Right ventricle myocardium inferior (tissue), 1 donor: ENCODE data around the gene COL6A5. TPM values are rescaled to one million over a fixed set of nuclear protein-coding genes. Genes with fewer than 3 reads are reported as not detected.
A peak's percentile ranks its signal among the peaks of the same experiment; 100 is the strongest.

Experiments used
- ATAC-seq: fragments of 200-7000 bp; cut with Tn5 transposase; one replicate; pipeline ENCODE4 v1.9.1; 2020; ENCODE audit warnings: mild to moderate bottlenecking, moderate library complexity
- DNase-seq: peaks from one replicate; pipeline ENCODE4 v3.0.0; 2021; ENCODE audit errors: missing footprints
- intact Hi-C: fragments of 100-400 bp; cut with DNase I; formaldehyde crosslinking; loops from one replicate; pipeline ENCODE4 v1.11.0; 2022
- total RNA-seq: library from RNA; stranded (reverse); fragmentation: NEBNext Ultra II Directional; extraction: Animal tissue kit (Norgen Biotek cat#: 25700); gene quantifications from one replicate; pipeline ENCODE4 v1.2.1, GENCODE V29; 2021
- donor health status: DM: no; HTN: yes; CAD: no; lungs with severe emphysema.

COL6A5 gene
- total RNA-seq, 1 donor from 2014 or later, result not detected

DNA sequence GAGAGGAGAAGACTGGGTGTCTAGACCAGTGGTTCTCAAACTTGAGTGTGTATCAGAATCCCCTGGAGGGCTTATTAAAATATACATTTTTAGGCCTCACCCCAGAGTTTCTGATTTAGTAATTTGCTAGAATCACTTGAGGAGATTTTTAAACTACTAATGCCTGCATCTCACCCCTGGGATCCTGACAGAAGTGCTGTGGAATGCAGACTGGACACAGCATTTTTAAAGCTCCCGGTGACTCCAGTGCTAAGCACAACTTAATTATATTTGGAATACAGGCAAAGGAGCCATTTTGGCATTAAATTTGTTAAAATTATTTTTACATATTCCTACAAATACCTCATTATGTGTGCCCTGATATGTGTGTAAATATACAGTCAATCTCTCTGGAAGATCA, 144.8 kb downstream of the COL6A5 start:
- ATAC-seq (no peak), DNase-seq (no peak)
- intact Hi-C loops, result no loop called here

DNA sequence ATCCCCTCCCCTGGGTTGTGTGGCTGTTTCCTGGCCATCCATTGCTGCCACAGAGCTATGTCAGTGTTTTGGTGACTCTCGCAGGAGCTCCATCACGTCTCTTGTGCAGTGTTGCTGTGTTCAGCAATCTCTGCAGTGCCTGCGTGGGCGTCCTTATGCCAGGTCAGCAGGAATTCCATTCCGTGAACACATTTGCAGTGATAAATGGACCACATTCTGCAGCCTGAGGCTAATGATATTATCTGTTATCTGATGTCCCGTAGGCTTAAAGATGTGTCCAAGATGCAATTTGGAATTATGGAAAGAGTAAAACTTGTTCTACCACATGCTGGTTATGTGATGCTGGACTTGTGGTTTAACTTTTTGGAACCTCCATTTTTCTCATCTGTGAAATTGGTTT, 146.0 kb downstream of the COL6A5 start:
- ATAC-seq (no peak), DNase-seq (no peak)
- intact Hi-C loops, result no loop called here

DNA sequence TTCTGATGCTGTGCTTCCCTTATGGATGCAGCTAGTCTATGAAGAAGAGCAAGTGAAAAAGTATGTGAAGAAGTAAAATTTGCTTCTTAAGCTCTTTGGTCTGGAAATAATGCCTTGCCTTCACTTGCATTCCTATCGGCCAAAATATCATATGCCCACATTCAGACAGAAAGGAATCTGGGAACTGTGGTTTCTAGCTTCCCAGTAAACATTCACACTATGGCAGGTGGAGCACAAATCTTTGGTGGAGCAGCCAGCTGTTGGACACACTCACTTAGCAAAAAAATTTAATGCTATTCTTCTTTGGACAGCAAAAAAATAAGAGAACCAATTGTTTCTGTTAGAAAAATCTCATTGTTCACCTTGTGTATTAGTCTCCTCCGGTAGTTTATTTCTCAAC, 159.2 kb downstream of the COL6A5 start:
- DNase-seq (no peak), ATAC-seq (no peak)
- intact Hi-C loops, result no loop called here

DNA sequence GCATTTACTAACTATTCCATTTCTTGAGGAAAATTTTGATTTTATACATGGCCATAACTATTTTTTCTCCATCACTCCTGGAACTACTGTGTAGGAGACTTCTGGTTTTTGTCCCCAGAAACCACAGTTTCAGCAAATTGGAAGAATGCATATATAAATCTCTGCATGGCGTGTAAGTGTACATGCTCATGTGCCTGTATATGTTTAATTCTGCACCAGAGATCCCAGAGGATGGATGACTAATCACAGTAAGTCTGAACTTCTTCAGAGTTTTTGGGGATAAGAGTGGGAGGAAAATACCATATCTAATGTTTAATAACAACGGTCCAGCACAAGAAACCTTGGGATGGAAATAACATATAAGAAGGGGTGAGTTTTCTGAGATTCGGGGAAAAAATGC, 160.6 kb downstream of the COL6A5 start:
- ATAC-seq (no peak), DNase-seq (no peak)

DNA sequence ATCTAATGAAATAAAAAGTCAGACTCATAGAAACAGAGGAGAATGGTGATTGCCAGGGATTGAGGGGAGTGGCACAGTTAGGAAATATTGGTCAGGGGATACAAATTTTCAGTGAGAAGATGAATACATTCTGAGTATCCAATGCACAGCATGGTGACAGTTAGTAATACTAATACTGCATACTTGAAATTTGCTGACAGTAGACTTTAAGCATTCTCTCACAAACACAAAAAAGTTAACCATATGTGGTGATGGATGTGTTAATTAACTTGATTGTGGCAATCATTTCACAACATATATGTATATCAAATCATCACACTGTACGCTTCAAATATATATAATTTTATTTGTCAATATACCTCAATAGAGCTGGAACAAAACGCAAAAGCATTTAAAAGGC, 162.3 kb downstream of the COL6A5 start:
- DNase-seq (no peak), ATAC-seq (no peak)
- intact Hi-C loops, result no loop called here

More for the DNA sequence above, 160.6 kb downstream of the COL6A5 start:
- intact Hi-C loops, result no loop called here

- DNase-seq (peak; percentile 72), ATAC-seq (peak; percentile 95)
- intact Hi-C loops, result no loop called here
Measured at GRCh38 chr3:130509008-130509407, 163.5 kb downstream of the COL6A5 start.

DNA sequence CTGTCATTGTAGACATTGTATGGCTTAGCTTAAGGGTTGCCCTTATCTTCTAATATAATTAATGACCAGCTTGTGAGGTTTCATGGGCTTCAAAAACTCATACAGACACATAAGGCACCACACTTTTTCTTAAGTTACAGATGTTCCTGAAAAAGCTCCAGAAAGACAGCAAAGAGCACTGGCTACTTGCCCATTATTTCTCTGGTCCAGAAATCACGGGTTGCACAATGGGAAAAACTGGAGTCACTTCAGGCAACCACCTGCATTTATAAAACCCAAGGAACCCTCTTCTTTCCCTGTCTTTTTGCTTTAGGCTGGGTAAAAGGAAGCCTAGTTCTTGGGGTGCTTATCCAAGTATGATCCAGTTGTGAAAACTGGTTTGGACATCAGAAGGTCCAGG, 169.2 kb downstream of the COL6A5 start:
- intact Hi-C loops, result no loop called here
- ATAC-seq, result peak; percentile 23
- DNase-seq, result no peak

- DNase-seq, result no peak
- no peak for ATAC-seq
- intact Hi-C loops, result no loop called here
Measured at GRCh38 chr3:130515755-130516154, 170.3 kb downstream of the COL6A5 start.

DNA sequence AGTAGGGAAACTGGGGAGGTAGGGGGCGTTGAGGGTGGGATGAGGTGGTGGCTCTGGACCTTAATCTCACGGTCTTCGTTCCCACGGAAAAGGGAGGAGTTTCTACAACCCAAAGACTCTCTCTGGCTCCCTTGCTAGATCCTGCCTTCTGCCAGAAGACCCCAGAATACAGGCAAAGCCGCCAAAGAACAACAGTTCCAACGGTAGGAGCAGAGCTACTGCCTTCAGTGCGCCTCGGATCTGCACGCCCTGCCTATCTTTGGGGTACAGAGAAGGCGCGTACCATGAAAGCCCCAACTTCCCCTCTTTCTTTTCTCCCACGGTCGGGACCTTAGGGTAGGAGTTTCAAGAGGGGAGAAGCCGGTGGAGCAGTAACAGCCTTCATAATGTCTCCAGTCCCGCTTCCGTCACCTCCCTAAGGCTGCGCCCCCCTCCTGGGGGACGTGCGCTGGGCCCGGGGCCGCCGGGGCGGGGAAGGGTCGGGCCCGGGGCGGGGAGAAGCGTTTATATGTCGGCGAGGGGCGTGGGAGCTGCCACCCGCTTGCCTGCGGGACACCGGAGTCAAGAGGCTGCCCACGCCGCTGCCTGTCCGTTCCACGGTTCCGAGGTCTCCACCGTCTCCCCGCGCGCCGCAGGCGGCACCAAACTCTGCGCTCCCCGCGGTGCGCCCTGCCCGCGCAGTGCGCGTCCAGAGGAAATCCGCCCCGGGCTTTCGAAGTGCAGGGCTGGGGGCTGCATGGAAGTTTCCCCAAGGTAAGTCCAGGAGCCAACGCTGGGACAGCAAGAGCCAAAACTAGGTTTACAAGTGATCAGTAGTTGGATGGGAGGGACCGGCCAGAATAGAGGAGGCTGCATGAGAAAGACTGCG, 171.4 kb downstream of the COL6A5 start, which contains the start of gene COL6A6:
Gene COL6A6, plus strand, starts transcription at position 533 of the 868 bp plus-strand sequence. CDS start 43,188 bp downstream, outside the sequence.
- ATAC-seq, result peak; percentile 62

GRCh38 chr3:130517602-130518001, 172.1 kb downstream of the COL6A5 start:
- ATAC-seq, result peak; percentile 59
- no peak for DNase-seq
- intact Hi-C loops, result no loop called here

More for the DNA sequence above, 171.4 kb downstream of the COL6A5 start, which contains the start of gene COL6A6:
- peak; percentile 71 for DNase-seq
- intact Hi-C loops, result no loop called here

- intact Hi-C loops, result no loop called here
- DNase-seq, result no peak
- no peak for ATAC-seq
Measured at GRCh38 chr3:130519754-130520153, 174.3 kb downstream of the COL6A5 start.

DNA sequence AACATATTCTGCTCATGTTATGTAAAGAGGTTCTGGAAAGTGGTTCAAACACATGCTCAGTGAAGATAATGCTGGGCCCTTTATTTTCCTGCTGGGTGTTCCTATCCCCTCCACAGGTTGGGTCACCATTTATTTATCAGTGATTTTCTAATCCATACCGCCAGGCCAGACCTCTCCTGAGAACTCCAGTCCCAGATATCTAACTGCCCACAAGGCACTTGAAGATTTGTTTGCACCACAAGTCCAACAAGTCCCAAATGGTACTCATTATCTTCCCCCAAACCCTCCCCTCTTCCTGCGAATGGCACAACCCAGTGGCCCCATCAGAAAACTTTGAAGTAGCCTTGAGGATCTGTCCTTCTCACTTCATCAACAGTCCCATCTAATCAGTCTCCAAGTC, 176.9 kb downstream of the COL6A5 start:
- DNase-seq (no peak), ATAC-seq (no peak)
- intact Hi-C loops, result no loop called here

DNA sequence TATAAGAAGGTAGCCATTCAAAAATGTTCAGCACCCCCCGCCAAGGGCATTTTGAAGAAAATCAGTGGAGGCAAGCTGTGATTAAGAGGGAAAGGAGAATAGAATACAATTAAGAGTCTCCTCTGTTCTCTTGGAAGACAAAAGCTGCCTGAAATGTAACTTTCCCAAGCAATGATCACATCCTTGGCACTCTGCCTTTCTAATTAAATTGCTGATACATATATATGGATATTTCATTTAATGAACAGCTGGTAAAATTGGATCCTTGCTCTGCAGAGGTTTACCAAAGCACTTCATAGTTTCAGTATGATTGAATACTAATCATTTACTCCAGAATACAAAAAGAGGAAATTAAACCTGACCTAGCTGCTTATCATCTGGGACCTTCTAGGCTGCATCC, 182.0 kb downstream of the COL6A5 start:
- ATAC-seq, result no peak
- DNase-seq, result no peak
- intact Hi-C loops, result no loop called here

GRCh38 chr3:130528120-130528519, 182.6 kb downstream of the COL6A5 start:
- no peak for ATAC-seq
- intact Hi-C loops, result no loop called here
- no peak for DNase-seq

DNA sequence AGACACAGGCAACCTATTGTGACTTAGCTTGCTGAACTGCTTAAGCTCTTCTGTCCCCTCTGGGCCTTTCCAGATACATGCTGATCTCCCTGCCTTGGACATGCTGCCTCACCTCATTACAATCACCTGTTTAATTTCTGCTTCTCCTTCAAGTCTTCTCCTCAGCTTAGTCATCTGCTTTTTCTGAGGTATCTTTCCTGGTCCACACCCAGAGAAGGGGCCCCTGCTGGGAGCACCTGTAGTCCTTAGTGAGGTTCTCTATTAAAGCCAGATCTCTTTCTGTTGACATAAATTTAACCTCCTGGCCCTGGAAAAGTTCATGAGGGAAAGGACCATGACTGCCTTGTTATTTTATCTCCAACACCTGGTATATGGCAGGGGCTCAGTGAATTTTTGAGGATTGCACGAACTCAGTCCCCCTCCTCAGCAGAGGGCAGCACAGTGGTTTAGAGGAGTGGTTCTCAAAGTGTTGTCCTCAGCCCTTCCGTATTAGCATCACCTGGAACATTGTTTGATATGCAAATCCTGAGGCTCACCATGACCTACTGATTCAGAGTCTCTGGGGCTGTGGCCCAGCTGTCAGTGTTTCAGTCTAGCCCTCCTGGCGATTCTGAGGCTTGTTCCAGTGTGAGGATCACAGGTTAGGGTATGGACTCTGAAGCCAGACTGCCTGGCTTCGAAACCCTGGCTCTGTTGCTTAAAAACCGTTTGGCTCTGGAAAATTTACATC, 184.2 kb downstream of the COL6A5 start:
- DNase-seq (no peak), ATAC-seq (no peak)
- intact Hi-C loops, result no loop called here

DNA sequence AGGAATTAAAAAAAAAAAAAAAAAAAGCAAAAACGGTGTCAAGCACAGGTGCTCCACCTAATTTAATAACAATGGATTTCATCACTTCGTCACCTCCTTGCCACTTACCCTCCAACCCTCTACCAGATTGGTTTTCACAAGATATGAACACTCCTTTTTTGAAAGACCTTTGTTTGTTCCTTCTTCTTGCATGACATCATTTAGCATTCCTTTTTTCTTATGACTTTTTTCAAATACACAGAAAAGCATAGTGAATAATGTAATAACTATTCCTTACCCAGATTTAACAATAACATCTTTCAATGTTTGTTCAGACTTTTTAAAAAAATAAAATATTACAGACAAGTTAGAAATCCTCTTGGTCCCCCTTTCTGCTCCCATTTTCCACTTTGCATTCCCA, 187.8 kb downstream of the COL6A5 start:
- no peak for DNase-seq
- intact Hi-C loops, result no loop called here
- ATAC-seq, result no peak
